Activated naive CD8-positive, alpha-beta T cell treated with anti-CD3 and anti-CD28 coated beads, Interleukin-2, amount 50 U/mL, for 24 hours (primary cell): Measurements from ENCODE around the gene ARF5.
A peak's percentile ranks its signal among the peaks of the same experiment; 100 is the strongest.

Experiments used
- ATAC-seq: fragments of 150-1000 bp; cut with Tn5 transposase; one replicate; pipeline ENCODE4 v1.10.0; 2021
- DNase-seq: peaks from one replicate; pipeline ENCODE4 v3.0.0; 2021
- H3K27ac Mint-ChIP-seq: one replicate; pipeline ENCODE4 v1.8.0; 2021; ENCODE audit warnings: mild to moderate bottlenecking, mixed read lengths
- H3K27me3 Mint-ChIP-seq: one replicate; pipeline ENCODE4 v1.8.0; 2021; ENCODE audit warnings: mixed read lengths
- H3K36me3 Mint-ChIP-seq: one replicate; pipeline ENCODE4 v1.8.0; 2021; ENCODE audit warnings: low read depth, mixed read lengths
- H3K4me1 Mint-ChIP-seq: one replicate; pipeline ENCODE4 v1.8.0; 2021; ENCODE audit warnings: mixed read lengths
- H3K4me3 Mint-ChIP-seq: one replicate; pipeline ENCODE4 v1.8.0; 2021; ENCODE audit warnings: mild to moderate bottlenecking, moderate library complexity, mixed read lengths
- H3K9me3 Mint-ChIP-seq: one replicate; pipeline ENCODE4 v1.8.0; 2021; ENCODE audit warnings: mixed read lengths

ARF5 gene

DNA sequence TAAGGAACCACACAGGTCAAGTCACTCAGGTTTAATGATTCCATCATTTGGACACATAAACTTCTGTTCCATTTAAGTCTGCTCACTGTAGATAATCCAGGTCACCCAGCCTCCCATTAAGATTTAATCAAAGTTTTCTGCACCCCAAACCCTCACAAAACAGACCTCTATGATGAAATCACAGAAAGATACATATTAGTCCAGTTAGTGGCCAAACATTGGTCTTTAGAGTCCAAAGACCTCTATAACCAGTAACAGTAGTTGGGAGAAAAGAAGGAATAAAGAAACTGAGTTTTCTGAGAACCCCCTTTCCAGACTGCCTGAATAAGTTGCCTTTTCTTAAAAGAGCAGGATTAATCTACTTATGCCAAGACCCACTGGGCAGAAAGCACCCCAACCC lies 7.6 kb upstream of the ARF5 start:
- H3K4me1 Mint-ChIP-seq, result peaks cover 40% of the 10 kb centered on the region

DNA sequence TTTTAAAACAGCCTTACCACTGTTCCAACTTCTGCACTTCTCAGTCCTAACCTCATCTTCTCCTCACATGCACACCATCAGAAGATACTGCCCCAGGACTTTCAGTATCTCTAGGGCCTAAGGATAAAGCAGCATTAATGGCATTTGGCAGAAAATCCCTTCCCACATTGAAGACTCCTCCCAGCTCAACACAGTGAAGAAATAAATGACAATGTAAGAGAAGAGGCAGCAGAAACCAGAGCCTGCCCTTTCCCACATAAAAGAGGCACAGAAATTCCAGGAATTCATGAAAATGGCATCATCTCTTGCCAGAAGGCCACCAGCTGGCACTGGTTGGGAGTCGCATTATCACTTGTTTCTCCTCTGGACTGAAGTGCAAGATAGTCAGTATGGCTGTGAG lies 6.5 kb upstream of the ARF5 start:
- ATAC-seq (no peak), DNase-seq (no peak)
- H3K27me3 Mint-ChIP-seq, result no peaks in the 10 kb centered on the region
- H3K27ac Mint-ChIP-seq, result no peak overlapping the region
- peaks cover 18% of the 10 kb centered on the region for H3K36me3 Mint-ChIP-seq
- H3K9me3 Mint-ChIP-seq, result no peaks in the 10 kb centered on the region
- H3K4me1 Mint-ChIP-seq, result peaks cover 50% of the 10 kb centered on the region
- no peak overlapping the region for H3K4me3 Mint-ChIP-seq

More for the DNA sequence above, 7.6 kb upstream of the ARF5 start:
- H3K9me3 Mint-ChIP-seq, result no peaks in the 10 kb centered on the region
- ATAC-seq (no peak), DNase-seq (no peak)
- H3K27ac Mint-ChIP-seq, result peak overlapping the region; percentile 35
- H3K36me3 Mint-ChIP-seq, result peaks cover 18% of the 10 kb centered on the region
- no peaks in the 10 kb centered on the region for H3K27me3 Mint-ChIP-seq
- no peak overlapping the region for H3K4me3 Mint-ChIP-seq

DNA sequence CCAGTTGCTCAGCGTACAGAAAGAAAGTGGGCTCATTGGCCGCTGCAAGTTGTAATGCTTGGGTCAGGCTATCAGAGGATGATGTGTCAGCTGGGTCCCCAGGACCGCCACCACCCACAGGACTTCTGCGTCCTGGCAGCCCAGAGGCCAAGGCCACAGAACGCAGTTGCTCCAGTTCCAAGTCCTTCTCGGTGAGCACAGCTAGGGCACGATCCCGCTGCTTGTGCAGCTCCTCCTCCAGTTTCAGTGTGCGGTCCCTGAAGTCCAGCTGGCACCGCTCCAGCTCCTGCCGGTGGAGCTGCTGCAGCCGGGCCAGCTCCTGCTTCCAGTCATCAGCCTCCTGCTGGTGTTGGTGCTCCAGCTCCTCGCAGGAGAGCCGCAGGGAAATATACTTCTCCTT lies 5.8 kb upstream of the ARF5 start:
- H3K27me3 Mint-ChIP-seq, result no peaks in the 10 kb centered on the region
- H3K4me1 Mint-ChIP-seq, result peaks cover 52% of the 10 kb centered on the region
- ATAC-seq, result no peak
- H3K9me3 Mint-ChIP-seq, result no peaks in the 10 kb centered on the region
- H3K4me3 Mint-ChIP-seq, result no peak overlapping the region
- no peak overlapping the region for H3K27ac Mint-ChIP-seq
- peaks cover 16% of the 10 kb centered on the region for H3K36me3 Mint-ChIP-seq
- DNase-seq, result no peak

DNA sequence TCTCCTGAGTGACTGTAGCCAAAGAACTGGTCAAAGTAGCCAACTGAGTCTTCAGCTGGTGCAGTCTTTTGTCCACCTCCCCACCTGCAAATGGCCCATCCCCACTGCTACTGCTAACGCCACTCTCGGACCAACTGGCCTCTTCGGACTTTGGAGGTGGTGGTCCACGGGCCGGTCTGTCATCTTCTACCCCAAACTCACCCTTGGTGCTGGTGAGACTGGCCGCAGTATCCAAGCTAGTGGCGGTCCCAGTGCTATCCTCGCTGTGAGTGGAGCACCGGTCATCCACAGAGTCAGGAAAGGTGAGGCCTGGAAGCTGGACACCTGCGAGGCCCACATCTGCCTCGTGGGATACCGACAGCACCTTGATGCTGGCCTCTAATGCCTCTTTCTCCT lies 3.6 kb upstream of the ARF5 start:
- DNase-seq, result no peak
- H3K36me3 Mint-ChIP-seq, result peaks cover 14% of the 10 kb centered on the region
- no peak for ATAC-seq
- H3K9me3 Mint-ChIP-seq, result no peaks in the 10 kb centered on the region
- no peaks in the 10 kb centered on the region for H3K27me3 Mint-ChIP-seq
- H3K4me3 Mint-ChIP-seq, result peak overlapping the region; percentile 87
- H3K27ac Mint-ChIP-seq, result peak overlapping the region; percentile 73
- H3K4me1 Mint-ChIP-seq, result peaks cover 61% of the 10 kb centered on the region

DNA sequence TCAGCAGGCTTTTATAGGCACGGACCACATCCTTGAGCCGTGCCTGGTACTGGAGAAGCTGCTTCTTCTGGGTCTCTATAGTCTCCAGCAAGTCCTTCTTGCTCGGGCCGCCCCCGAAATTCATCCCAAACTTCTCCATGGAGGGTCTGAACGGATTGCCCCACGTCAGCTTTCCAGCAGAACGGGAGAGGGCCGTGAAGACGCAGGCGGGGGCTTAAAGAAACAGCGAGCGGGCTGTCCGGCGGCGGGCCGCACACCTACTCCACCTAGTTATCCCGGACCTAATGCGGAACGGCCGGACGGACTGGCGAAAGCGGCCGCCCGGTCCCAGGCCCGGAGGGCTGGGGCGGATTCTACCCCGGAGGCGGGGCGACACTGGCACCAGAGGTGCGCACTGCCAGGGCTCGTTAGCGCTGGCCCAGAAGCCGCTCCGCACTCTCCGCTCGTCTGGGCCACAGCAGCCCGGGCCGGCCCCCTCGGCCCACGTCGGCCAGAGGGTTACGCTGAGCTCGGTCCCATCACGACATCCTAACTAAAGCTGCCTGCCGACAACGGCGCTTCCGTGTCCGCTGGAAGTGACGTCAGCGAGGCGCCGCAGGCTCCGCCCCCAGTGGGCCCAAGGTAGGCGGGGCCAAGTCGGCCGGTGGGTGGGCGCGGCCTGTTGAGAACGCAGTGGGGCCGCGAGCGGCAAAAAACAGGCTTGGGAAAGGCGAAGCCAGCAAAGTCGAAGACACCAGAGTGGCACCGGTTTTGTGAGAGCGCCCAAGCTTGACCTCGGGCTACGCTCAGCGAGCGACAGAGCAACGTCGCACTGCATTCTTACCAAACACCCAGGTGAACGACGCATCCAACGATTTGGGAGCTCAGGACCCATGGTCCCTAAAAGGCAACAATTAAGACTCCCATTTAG lies 2.9 kb upstream of the ARF5 start, which contains the start of gene GCC1:
Gene GCC1, minus strand, starts transcription at position 553 of the 910 bp plus-strand sequence. Its CDS starts 414 bp downstream, at position 139.
- H3K27me3 Mint-ChIP-seq, result no peaks in the 10 kb centered on the region
- peak within 1 kb of the TSS; percentile 87 for H3K4me3 Mint-ChIP-seq
- ATAC-seq (peak; percentile 76), DNase-seq (peak; percentile 97)
- peaks cover 65% of the 10 kb centered on the region for H3K4me1 Mint-ChIP-seq
- no peaks in the 10 kb centered on the region for H3K9me3 Mint-ChIP-seq
- H3K36me3 Mint-ChIP-seq, result peaks cover 14% of the 10 kb centered on the region
- H3K27ac Mint-ChIP-seq, result peak within 1 kb of the TSS; percentile 73

DNA sequence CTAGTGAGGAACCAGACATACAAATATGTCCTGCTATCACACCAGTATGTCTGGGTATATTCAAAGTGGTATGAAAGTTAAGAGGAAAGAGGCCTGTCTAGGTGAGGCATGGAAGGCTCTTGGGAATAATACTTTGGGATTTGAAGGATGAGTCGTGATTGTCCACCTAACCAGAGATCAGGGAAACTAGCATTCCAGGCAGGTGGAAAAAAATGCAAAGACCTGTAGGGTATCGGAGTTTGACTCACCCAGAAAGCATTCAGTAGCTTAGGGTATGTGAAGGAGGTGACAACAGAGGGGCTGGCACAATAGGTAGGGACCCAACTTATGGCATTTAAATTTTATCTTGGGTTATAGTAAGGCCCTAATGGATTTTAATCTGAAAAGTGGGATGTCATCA lies 1.9 kb upstream of the ARF5 start:
- Mint-ChIP-seq H3K4me1 (peaks cover 61% of the 10 kb centered on the region), H3K4me3 (peak overlapping the region; percentile 87), H3K27me3 (no peaks in the 10 kb centered on the region), H3K36me3 (peaks cover 19% of the 10 kb centered on the region), H3K9me3 (no peaks in the 10 kb centered on the region), H3K27ac (no peak overlapping the region)
- DNase-seq, result no peak
- no peak for ATAC-seq

DNA sequence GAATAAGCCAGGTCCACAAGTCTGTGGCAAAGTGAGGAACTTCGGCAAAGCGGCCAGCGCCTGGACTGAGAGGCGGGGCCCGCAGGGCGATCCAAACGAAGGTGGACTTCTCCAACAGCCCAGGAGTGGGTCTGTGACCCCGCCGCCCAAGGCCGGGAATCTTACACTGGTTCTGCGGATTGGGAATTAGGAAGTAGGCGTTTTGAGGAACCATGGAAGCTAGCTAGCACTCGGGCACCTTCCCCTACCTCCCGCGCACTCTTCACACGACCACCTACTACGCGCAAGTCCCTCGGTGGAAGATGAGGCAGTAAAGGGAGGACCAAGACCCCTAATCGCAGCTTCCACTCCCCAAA lies 570 bp upstream of the ARF5 start:
- peak; percentile 3 for DNase-seq
- peaks cover 53% of the 10 kb centered on the region for H3K4me1 Mint-ChIP-seq
- peak overlapping the region; percentile 97 for H3K4me3 Mint-ChIP-seq
- H3K27me3 Mint-ChIP-seq, result no peaks in the 10 kb centered on the region
- H3K36me3 Mint-ChIP-seq, result peaks cover 25% of the 10 kb centered on the region
- no peak for ATAC-seq
- no peaks in the 10 kb centered on the region for H3K9me3 Mint-ChIP-seq
- no peak overlapping the region for H3K27ac Mint-ChIP-seq

DNA sequence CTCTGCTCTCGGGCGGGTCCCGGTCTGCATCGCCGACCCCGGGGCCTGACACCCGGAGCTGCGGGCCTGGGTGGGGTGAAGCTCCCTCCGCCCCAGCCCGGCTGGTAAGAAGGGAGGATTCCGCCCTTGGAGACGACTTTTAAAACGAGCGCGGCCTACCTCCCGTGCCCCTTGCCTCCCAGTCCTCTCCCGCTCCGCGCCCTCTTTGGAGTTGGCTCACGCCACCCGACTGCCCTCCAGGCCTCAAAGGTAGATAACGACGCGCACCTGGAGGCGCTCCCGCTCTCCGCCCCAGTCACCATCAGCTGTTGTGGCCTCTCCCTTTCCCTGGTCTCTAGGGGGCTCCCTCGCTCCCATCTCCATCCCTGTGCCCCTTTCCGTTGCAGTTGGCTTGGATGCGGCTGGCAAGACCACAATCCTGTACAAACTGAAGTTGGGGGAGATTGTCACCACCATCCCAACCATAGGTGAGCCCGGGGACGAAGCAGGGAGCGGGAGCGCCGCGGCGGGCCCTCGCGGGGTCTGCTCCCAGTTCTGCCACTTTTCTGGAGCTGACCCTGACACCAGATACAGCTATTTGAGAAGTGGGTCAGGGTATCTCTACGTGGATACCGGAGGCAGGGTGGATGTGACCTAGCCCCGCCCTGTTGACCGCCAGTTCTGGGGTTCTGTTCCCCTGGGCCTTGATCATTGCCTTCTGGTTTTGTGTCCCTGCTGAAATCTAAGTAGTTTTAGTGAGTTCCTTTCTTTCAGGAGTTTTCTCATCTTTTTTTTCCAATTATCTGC lies 679 bp downstream of the ARF5 start:
- Mint-ChIP-seq H3K27ac (peak overlapping the region; percentile 93), H3K27me3 (no peaks in the 10 kb centered on the region), H3K9me3 (no peaks in the 10 kb centered on the region), H3K36me3 (peaks cover 15% of the 10 kb centered on the region), H3K4me1 (peaks cover 41% of the 10 kb centered on the region), H3K4me3 (peak overlapping the region; percentile 97)
- peak; percentile 38 for DNase-seq
- peak; percentile 11 for ATAC-seq

DNA sequence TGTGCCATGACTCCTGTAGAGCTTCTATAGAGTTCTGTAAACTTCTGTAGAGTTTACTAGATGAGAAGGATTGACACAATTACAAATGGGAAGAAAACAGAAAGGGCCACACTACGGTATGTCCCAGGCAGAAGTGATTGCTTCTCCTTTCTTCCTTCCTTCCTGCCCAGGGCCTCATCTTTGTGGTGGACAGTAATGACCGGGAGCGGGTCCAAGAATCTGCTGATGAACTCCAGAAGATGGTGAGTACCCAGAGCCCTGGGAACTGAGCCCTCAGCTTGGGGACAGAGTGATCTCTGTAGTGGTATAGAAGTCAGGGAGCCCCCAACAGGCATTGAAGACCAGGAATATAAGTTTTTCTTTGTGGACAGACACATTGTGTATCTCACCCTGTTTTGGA lies 1.7 kb downstream of the ARF5 start:
- Mint-ChIP-seq H3K4me1 (peaks cover 33% of the 10 kb centered on the region), H3K4me3 (peak overlapping the region; percentile 97), H3K9me3 (no peaks in the 10 kb centered on the region), H3K36me3 (peaks cover 14% of the 10 kb centered on the region), H3K27ac (peak overlapping the region; percentile 56), H3K27me3 (no peaks in the 10 kb centered on the region)
- DNase-seq (no peak), ATAC-seq (no peak)

DNA sequence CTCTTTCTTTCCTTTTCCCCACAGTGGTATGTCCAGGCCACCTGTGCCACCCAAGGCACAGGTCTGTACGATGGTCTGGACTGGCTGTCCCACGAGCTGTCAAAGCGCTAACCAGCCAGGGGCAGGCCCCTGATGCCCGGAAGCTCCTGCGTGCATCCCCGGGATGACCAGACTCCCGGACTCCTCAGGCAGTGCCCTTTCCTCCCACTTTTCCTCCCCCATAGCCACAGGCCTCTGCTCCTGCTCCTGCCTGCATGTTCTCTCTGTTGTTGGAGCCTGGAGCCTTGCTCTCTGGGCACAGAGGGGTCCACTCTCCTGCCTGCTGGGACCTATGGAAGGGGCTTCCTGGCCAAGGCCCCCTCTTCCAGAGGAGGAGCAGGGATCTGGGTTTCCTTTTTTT lies 3.0 kb downstream of the ARF5 start:
- no peak for ATAC-seq

DNA sequence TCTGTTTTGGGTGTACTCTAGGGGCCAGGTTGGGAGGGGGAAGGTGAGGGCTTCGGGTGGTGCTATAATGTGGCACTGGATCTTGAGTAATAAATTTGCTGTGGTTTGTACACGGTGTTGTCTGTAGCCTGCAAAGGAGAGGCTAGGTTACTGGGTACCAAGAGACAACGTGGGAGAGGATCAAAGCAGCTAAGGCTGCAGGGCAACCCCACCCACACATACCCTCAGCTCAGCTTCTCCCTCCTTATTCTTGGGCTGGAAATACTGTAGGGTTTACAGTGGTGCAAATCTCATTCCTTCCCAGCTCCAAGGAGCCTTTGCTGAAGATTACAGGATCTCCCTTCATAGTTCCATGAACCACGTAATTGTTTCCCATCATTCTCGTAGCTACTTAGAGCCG lies 3.4 kb downstream of the ARF5 start:
- ATAC-seq, result no peak
- no peak for DNase-seq
- H3K27me3 Mint-ChIP-seq, result no peaks in the 10 kb centered on the region
- no peak overlapping the region for H3K27ac Mint-ChIP-seq
- H3K9me3 Mint-ChIP-seq, result no peaks in the 10 kb centered on the region
- H3K4me3 Mint-ChIP-seq, result no peak overlapping the region
- peaks cover 21% of the 10 kb centered on the region for H3K4me1 Mint-ChIP-seq
- peaks cover 14% of the 10 kb centered on the region for H3K36me3 Mint-ChIP-seq

More for the DNA sequence above, 3.0 kb downstream of the ARF5 start:
- Mint-ChIP-seq H3K27ac (no peak overlapping the region), H3K36me3 (peaks cover 14% of the 10 kb centered on the region), H3K9me3 (no peaks in the 10 kb centered on the region), H3K27me3 (no peaks in the 10 kb centered on the region), H3K4me3 (no peak overlapping the region), H3K4me1 (peaks cover 26% of the 10 kb centered on the region)
- DNase-seq, result no peak

DNA sequence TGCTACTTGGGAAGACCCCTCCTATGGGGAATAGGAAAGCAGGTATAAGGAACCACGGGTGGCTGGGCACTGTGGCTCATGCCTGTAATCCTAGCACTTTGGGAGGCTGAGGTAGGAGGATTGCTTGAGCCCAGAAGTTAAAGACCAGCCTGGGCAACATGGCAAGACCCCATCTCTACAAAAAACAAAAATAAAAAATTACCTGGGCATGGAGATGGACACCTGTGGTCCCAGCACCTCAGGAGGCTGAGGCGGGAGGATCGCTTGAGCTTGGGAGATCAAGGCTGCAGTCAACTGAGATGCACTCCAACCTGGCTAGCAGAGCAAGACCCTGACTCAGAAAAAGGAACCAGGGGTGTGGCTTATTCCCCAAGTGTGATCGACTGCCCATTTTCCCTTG lies 4.3 kb downstream of the ARF5 start:
- no peak overlapping the region for H3K27ac Mint-ChIP-seq
- no peaks in the 10 kb centered on the region for H3K9me3 Mint-ChIP-seq
- H3K27me3 Mint-ChIP-seq, result no peaks in the 10 kb centered on the region
- no peak overlapping the region for H3K4me3 Mint-ChIP-seq
- H3K4me1 Mint-ChIP-seq, result peaks cover 18% of the 10 kb centered on the region
- no peak for ATAC-seq
- no peak for DNase-seq
- H3K36me3 Mint-ChIP-seq, result peaks cover 14% of the 10 kb centered on the region

DNA sequence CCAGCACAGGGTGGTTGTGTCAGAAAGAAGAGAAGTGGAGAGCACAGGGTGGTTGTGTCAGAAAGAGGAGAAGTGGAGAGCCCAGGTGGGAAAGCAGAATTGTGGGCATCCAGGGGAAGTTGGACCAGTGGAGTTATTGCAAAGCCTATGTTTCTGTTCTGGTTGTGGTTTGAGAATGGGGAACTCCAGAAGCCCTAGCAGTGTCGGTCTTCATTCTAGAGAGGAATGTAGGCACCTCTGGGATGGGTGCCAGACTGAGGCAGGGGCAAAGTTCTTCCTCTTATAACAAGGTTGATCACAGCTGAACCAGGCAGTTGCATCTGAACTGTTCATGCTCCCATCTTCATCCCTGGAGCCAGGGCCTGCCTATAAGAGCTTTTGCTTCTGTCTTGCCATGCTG lies 6.3 kb downstream of the ARF5 start:
- no peaks in the 10 kb centered on the region for H3K9me3 Mint-ChIP-seq
- H3K36me3 Mint-ChIP-seq, result peaks cover 14% of the 10 kb centered on the region
- ATAC-seq, result no peak
- DNase-seq, result no peak
- peaks cover 11% of the 10 kb centered on the region for H3K4me1 Mint-ChIP-seq
- no peak overlapping the region for H3K4me3 Mint-ChIP-seq
- H3K27me3 Mint-ChIP-seq, result no peaks in the 10 kb centered on the region
- H3K27ac Mint-ChIP-seq, result no peak overlapping the region

DNA sequence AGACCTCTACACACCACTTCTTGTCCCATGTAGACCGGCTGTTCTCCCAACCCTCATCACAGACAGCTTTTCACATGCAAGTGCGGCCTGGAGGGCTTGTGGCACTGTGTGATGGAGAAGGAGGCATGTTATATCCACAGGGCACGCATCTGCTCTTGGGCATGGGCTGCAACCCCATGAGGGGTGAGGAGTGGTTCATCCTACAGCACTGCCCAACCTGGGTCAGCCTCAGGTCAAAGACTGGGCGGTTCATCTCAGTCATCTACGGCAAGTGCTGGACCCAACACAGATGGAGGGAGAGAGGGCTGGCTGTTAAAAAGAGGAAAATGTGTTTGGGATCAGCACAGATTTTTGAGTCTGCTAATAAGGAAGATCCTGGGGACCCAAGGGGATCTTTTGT lies 7.5 kb downstream of the ARF5 start:
- H3K27me3 Mint-ChIP-seq, result no peaks in the 10 kb centered on the region
- no peak for DNase-seq
- no peak overlapping the region for H3K4me3 Mint-ChIP-seq
- no peaks in the 10 kb centered on the region for H3K9me3 Mint-ChIP-seq
- peaks cover 6% of the 10 kb centered on the region for H3K4me1 Mint-ChIP-seq
- no peak for ATAC-seq
- peaks cover 10% of the 10 kb centered on the region for H3K36me3 Mint-ChIP-seq
- H3K27ac Mint-ChIP-seq, result no peak overlapping the region

DNA sequence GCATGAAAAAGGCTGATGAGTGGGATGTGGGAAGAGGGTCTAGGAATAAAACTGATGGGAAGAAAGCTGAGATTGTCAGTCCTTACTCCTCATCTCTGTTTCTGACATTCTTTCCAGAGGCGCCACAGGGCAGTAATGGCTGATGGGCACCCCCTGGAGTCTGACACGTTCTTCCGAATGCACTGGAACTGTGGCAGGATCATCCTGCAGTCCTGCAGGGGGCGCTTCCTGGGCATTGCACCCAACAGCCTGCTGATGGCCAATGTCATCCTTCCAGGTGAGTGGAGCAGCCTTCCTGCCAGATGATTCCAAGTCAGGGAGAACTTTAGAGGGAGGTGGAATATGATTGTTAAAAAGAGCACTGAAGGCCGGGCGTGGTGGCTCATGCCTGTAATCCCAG lies 10.1 kb downstream of the ARF5 start:
- H3K4me1 Mint-ChIP-seq, result no peaks in the 10 kb centered on the region
- DNase-seq, result no peak
- H3K4me3 Mint-ChIP-seq, result no peak overlapping the region
- H3K36me3 Mint-ChIP-seq, result peaks cover 2% of the 10 kb centered on the region
- no peak overlapping the region for H3K27ac Mint-ChIP-seq
- no peaks in the 10 kb centered on the region for H3K9me3 Mint-ChIP-seq
- no peak for ATAC-seq
- H3K27me3 Mint-ChIP-seq, result no peaks in the 10 kb centered on the region
